Rectal smooth muscle tissue (tissue), 1 donor: ENCODE data around the gene CPT2.
"Not testable (repeated sequence)": the region's sequence is repeated elsewhere in the genome, so short reads cannot be mapped to it uniquely, and the experiment has no call there.

Source experiments
- H3K27ac ChIP-seq: one replicate; pipeline ENCODE4 v1.7.0; 2013; ENCODE audit warnings: low read depth, low read length, inconsistent platforms
- H3K27me3 ChIP-seq: one replicate; pipeline ENCODE4 v1.7.0; 2013; ENCODE audit warnings: low read length; ENCODE audit not compliant: control insufficient read depth, insufficient read depth
- H3K36me3 ChIP-seq: one replicate; pipeline ENCODE4 v1.7.0; 2013; ENCODE audit warnings: low read length; ENCODE audit not compliant: control insufficient read depth, insufficient read depth
- H3K4me1 ChIP-seq: one replicate; pipeline ENCODE4 v1.7.0; 2013; ENCODE audit warnings: low read length; ENCODE audit not compliant: control insufficient read depth, insufficient read depth
- H3K4me3 ChIP-seq: one replicate; pipeline ENCODE4 v1.7.0; 2013; ENCODE audit warnings: low read length
- H3K9ac ChIP-seq: one replicate; pipeline ENCODE4 v1.7.0; 2013; ENCODE audit warnings: low read length

Gene CPT2

GRCh38 chr1:53206083-53206685, 9.6 kb downstream of the CPT2 start:
- H3K4me3 ChIP-seq, H3K4me1 ChIP-seq, H3K9ac ChIP-seq, H3K27me3 ChIP-seq, H3K27ac ChIP-seq: not testable (repeated sequence)
- peaks cover 30% of the 10 kb centered on the region for H3K36me3 ChIP-seq

GRCh38 chr1:53206735-53207379, 10.2 kb downstream of the CPT2 start:
- no peaks in the 10 kb centered on the region for H3K27me3 ChIP-seq
- no peak overlapping the region for H3K4me3 ChIP-seq
- no peaks in the 10 kb centered on the region for H3K4me1 ChIP-seq
- H3K36me3 ChIP-seq: peaks cover 30% of the 10 kb centered on the region
- no peak overlapping the region for H3K9ac ChIP-seq
- no peak overlapping the region for H3K27ac ChIP-seq

- Histone ChIP-seq H3K9ac (no peak overlapping the region), H3K4me1 (no peaks in the 10 kb centered on the region), H3K36me3 (peaks cover 30% of the 10 kb centered on the region), H3K27me3 (no peaks in the 10 kb centered on the region), H3K27ac (no peak overlapping the region), H3K4me3 (no peak overlapping the region)
These were observed 11.1 kb downstream of the CPT2 start for GRCh38 chr1:53207726-53208125.

DNA sequence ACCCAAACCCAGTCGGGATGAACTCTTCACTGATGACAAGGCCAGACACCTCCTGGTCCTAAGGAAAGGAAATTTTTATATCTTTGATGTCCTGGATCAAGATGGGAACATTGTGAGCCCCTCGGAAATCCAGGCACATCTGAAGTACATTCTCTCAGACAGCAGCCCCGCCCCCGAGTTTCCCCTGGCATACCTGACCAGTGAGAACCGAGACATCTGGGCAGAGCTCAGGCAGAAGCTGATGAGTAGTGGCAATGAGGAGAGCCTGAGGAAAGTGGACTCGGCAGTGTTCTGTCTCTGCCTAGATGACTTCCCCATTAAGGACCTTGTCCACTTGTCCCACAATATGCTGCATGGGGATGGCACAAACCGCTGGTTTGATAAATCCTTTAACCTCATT, 13.7 kb downstream of the CPT2 start:
- Histone ChIP-seq H3K9ac (no peak overlapping the region), H3K4me1 (no peaks in the 10 kb centered on the region), H3K27me3 (no peaks in the 10 kb centered on the region), H3K36me3 (peaks cover 32% of the 10 kb centered on the region), H3K27ac (no peak overlapping the region), H3K4me3 (no peak overlapping the region)

DNA sequence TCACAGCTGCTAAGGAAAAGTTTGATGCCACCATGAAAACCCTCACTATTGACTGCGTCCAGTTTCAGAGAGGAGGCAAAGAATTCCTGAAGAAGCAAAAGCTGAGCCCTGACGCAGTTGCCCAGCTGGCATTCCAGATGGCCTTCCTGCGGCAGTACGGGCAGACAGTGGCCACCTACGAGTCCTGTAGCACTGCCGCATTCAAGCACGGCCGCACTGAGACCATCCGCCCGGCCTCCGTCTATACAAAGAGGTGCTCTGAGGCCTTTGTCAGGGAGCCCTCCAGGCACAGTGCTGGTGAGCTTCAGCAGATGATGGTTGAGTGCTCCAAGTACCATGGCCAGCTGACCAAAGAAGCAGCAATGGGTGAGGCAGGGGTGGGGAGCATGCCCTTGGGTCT, 14.3 kb downstream of the CPT2 start:
- peaks cover 32% of the 10 kb centered on the region for H3K36me3 ChIP-seq
- no peak overlapping the region for H3K4me3 ChIP-seq
- no peaks in the 10 kb centered on the region for H3K4me1 ChIP-seq
- H3K27ac ChIP-seq: no peak overlapping the region
- H3K9ac ChIP-seq: no peak overlapping the region
- H3K27me3 ChIP-seq: no peaks in the 10 kb centered on the region

GRCh38 chr1:53214376-53214940, 17.8 kb downstream of the CPT2 start:
- H3K36me3 ChIP-seq: peaks cover 33% of the 10 kb centered on the region
- H3K27ac ChIP-seq: no peak overlapping the region
- no peaks in the 10 kb centered on the region for H3K27me3 ChIP-seq
- peaks cover 3% of the 10 kb centered on the region for H3K4me1 ChIP-seq
- H3K4me3 ChIP-seq: no peak overlapping the region
- H3K9ac ChIP-seq: no peak overlapping the region

DNA sequence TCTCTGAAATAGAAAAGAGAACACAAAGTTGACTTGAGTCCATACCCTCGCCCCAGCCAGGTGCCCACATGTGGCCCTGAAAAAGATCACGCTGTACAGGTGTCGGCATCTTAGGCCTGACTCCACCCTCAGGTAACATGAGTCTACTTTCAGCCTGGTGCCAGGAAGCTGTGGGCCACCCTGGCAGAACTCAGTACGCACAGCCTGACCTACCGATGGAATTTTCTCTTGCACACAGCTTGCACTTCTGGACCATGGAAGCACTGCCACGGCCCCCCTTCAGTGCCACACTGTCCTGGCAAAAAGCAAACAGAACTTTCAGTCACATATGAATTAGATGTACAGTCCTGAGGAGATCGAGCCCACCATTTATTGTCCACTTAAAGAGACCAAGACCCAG, 21.6 kb downstream of the CPT2 start:
- no peak overlapping the region for H3K9ac ChIP-seq
- peaks cover 17% of the 10 kb centered on the region for H3K36me3 ChIP-seq
- H3K4me1 ChIP-seq: peaks cover 9% of the 10 kb centered on the region
- H3K27ac ChIP-seq: no peak overlapping the region
- H3K4me3 ChIP-seq: no peak overlapping the region
- H3K27me3 ChIP-seq: no peaks in the 10 kb centered on the region

- peak overlapping the region; percentile 96 for H3K4me3 ChIP-seq
- peaks cover 9% of the 10 kb centered on the region for H3K4me1 ChIP-seq
- peak overlapping the region; percentile 99 for H3K27ac ChIP-seq
- H3K9ac ChIP-seq: no peak overlapping the region
- no peaks in the 10 kb centered on the region for H3K27me3 ChIP-seq
- peaks cover 7% of the 10 kb centered on the region for H3K36me3 ChIP-seq
These were observed 23.1 kb downstream of the CPT2 start for GRCh38 chr1:53219711-53220110.

GRCh38 chr1:53220171-53220961, 23.7 kb downstream of the CPT2 start, which contains the start of gene CZIB:
CZIB (minus strand) TSS chr1:53220634; CDS start chr1:53220575, 59 bp downstream.
- Histone ChIP-seq H3K27me3 (no peaks in the 10 kb centered on the region), H3K4me1 (peaks cover 9% of the 10 kb centered on the region), H3K27ac (peak within 1 kb of the TSS; percentile 99), H3K9ac (peak within 1 kb of the TSS; percentile 95), H3K4me3 (peak within 1 kb of the TSS; percentile 96), H3K36me3 (peaks cover 7% of the 10 kb centered on the region)

- H3K27ac ChIP-seq: peak overlapping the region; percentile 99
- peaks cover 9% of the 10 kb centered on the region for H3K4me1 ChIP-seq
- H3K27me3 ChIP-seq: no peaks in the 10 kb centered on the region
- peak overlapping the region; percentile 94 for H3K9ac ChIP-seq
- peak overlapping the region; percentile 96 for H3K4me3 ChIP-seq
- peaks cover 7% of the 10 kb centered on the region for H3K36me3 ChIP-seq
These were observed 24.3 kb downstream of the CPT2 start for GRCh38 chr1:53220962-53221286.

GRCh38 chr1:53237638-53238037, 41.0 kb downstream of the CPT2 start:
- H3K4me1 ChIP-seq: peaks cover 9% of the 10 kb centered on the region
- H3K27ac ChIP-seq: peak overlapping the region; percentile 51
- H3K36me3 ChIP-seq: peaks cover 8% of the 10 kb centered on the region
- peak overlapping the region; percentile 90 for H3K9ac ChIP-seq
- H3K4me3 ChIP-seq: peak overlapping the region; percentile 92
- H3K27me3 ChIP-seq: no peaks in the 10 kb centered on the region
